Testis (tissue), 2 donors: ENCODE measurements around the gene UBASH3A.

Source experiments
- CTCF ChIP-seq, 3 experiments: fragments of 450-650 bp in 2 of 3; fragments of 200-600 bp in 1 of 3; sonication (generic) in 1 of 3; IDR thresholded peaks; one replicate each; pipeline ENCODE4 v1.5.1; 2016 to 2019; ENCODE audit warnings: antibody characterized with exemption in 3 of 3, mild to moderate bottlenecking in 2 of 3, moderate library complexity in 1 of 3
- POLR2A ChIP-seq: fragments of 450-650 bp; IDR thresholded peaks from one replicate; pipeline ENCODE4 v1.6.1; 2017; ENCODE audit warnings: antibody characterized with exemption, mild to moderate bottlenecking, moderate library complexity

GRCh38 chr21:42385619-42386018 lies 18.1 kb upstream of the UBASH3A start:
- TF ChIP-seq POLR2A (no peak), CTCF (IDR thresholded peaks at IDR 0.05) (no peak)
